Right kidney (tissue), 1 donor: Measurements from ENCODE around the gene ELF2.
"Not testable (repeated sequence)": the region's sequence is repeated elsewhere in the genome, so short reads cannot be mapped to it uniquely, and the experiment has no call there.

Source experiments
- DNase-seq: peaks from one replicate; pipeline ENCODE4 v3.0.0-alpha.2; 2016

Gene ELF2

DNA sequence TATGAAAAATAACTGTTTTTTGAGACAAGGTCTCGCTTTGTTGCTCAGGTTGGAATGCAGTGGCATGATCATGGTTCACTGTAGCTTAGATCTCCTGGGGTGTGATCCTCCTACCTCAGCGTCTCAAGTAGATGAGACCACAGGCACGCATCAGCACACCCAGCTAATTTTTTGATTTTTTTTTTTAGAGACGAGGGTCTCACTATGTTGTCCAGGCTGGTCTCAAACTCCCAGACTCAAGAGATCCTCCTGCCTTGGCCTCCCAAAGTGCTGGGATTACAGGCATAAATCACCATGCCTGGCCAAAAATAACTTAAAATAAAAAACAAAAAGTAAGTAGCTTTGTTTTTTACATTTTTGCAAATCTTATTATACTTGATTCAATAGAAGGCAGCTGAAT is 98.1 kb downstream of the ELF2 start:
- DNase-seq: no peak

DNA sequence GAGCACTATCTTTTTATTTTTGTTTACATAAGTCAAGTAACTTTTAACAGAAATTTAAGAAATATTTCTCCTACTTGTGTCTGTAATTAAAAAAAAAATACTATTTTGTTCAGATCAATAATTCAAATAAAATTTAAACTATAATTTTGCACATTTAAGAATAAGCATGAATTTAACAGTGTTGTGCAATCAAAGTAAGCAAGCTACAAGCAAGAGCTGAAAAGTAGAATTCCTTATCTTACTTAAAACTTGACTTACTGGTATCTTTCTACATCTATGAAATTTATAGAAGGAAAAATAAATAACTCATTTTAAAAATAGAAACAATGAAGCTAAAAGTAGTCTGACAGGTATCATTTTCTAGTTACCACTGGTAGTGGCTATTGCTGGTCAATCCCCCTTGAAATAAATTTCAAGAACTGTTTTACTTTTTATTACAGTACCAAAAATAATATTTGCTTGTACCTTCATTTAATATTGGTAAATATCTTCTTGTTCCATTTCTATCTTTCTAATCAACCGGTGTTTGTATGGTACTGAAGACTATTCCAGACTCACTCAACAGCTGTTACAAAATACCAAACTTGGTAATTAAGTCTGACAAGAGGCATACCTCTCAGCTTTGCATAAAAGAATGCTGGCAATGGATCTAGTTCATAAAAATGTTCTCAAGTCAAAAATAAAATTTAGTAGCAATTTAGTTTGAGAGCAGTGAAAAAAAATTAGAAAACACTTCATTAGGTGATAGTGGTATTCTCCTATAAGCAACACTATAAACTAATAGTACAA is 99.3 kb downstream of the ELF2 start:
- no peak for DNase-seq

DNA sequence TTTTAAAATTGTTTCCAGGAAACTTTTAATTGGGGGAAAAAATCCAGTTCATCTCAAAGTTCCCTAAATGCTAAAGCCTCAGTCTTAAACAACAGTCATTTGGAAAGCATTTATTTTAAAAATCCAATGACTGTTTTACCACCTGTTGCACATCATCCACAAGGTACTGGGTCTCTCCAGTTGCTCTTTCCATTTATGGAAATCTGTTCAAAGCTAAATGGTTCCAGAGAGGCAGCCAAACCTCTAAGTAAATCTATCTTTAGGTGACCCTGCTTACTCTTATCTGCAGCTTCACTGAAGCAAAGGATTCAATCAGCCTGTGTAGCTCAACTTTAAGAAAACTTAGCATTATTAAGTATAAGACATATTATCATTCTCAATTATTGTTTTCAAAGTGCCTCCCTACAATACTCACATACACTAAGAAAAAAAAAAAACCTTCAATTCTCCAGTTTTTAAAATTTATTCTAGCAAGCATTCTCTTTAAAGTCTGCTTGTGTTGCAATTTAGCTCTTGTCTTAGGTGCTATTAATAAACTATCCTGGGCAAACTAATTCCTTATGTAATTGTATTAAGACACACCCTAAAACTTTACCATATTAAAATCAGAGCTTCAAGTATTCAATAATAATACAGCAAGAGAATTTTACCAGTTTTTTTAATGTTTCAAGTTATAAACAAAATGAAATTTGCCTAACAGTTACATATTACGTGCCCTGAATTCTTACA is 100.8 kb downstream of the ELF2 start:
- DNase-seq: no peak

DNA sequence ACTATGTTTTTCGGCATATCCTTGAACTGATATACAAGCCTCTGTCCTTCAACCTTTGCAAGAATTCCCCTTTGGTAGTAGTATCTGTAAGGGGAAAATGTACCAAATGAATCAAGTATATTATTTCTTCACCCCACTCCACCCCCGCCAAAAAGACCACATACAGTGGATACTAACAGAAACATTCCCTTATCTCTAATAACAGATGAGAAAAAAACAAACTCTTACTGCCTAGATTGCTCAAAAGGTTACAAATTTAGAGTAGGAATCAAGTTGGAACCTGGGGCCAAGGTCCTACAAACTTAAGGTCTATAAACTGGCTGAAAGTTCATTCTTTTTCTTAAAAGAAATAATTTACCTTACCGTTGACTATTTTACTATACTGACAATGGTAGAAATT is 116.4 kb downstream of the ELF2 start:
- DNase-seq: no peak

DNA sequence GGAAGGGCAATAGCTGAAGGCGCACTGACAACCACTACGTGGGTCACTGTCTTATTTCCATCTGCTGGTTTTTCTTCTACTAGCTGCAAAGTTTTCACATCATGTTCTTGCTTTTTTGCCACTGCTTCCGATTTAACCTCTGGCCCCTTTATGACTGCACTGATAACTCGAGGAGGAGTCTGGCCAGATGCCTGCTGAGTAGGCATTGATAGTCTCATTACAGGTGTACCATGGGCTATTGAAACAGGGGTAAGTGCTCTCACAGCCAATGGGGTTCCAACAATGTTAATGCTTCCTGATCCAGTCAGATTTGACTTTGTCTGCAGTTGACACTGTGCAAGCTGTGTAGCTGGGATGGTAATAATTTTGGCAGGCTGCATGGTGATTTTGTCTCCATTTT is 118.0 kb downstream of the ELF2 start:
- DNase-seq: not testable (repeated sequence)

DNA sequence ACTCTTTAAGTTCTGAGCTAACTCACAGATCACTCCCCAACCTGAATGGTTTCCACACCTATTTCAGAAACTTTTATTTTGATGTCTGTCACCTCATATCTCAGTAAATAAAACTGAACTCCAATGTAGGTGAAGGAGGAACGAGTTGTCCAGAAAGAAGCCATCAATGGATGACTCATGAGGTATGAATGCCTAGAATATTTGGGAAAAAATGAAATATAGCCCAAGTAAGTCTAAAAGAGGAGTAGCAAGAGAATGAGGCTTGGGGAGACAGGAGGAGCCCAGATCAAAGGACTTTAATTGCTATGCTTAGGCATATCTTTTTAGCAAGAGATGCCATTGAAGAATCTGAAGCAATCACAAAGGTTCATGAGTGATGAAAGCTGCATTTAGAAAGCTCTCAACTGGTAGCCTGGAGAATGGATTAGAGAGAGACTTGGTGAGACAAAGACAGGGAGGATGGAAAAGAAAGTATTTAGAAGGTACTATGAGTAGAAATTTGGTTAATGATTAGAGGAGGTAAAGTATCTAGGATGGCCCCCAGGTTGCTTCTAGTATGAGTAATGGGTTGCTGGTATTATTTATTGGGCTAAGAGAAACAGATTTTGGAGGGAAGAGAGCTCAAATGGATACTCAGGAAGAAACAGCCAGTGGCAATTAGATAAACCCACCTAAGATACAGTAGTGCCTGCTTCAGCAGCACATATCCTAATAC is 122.1 kb downstream of the ELF2 start:
- DNase-seq: no peak

DNA sequence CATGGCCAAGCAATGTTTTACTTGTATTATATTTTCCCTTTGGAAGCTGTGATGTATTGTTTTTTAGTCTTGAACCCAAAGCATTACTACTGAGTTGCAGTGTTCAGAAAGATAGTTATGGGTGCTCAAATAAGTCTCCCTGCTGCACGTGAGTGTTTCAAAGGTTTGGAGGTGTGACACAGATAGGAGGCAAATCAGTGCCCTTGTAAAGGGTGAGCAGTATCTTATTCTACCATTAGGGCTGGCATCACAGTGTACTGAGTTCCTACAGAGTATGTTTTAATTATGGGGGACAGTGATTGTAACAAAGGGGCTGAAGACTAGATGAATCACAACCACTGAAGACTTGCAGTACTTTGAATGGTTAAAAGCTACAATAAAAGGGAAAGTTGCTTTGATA is 123.1 kb downstream of the ELF2 start:
- no peak for DNase-seq

DNA sequence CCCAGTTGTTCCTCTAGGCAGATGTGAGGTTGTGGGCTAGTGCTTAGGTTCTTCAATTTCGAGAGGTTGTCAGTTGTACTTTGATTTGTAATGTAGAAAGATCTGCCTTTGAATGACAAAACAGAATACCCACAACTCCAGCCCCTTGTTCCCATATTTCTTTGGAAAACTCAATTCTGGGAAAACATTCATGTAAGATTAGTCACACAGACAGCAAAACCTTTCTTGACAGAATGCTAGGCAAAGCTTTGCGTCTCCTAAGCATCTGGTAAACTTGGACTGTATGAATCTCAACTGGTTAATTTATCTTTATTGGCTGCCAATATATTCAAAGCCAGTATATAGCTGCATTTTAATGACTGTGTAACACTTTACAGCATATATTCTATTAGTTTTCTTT is 126.6 kb downstream of the ELF2 start:
- no peak for DNase-seq

DNA sequence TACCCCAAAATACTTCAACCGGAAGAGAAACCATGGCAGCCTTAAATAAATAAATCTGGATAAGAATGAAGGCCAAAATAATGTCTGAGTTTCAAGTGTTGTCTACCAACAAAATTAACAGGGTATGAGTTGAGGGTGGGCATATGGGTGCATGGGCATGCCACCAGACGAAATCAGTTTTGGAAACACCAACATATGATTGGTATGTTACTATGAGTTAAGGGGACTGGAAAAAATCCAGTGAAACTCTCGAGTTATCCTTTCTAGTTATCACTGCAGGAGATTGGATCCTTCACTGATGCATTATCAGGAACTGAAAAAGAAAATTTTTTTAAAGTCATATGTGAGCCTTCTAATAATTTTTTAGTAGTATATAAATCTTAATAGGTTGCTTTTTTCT is 129.0 kb downstream of the ELF2 start:
- no peak for DNase-seq

DNA sequence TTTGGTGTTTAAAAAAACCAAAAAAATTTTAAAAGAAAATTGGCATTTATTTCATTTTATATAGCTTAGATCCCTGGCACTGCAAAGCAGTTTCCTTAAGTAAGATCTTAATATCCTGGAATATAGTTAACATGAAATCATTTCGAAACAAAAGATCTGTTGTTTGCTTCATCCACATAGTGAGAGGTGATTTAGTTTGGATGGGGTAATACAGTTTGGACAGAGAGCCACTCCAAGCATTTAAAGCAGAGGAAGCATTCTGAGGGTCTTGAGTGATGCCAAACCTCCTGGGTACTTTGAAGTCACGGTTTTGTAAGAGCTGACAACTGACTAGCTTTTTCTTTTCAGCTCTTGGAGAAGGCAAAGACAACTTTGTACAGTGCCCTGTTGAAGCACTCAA is 132.7 kb downstream of the ELF2 start:
- no peak for DNase-seq

DNA sequence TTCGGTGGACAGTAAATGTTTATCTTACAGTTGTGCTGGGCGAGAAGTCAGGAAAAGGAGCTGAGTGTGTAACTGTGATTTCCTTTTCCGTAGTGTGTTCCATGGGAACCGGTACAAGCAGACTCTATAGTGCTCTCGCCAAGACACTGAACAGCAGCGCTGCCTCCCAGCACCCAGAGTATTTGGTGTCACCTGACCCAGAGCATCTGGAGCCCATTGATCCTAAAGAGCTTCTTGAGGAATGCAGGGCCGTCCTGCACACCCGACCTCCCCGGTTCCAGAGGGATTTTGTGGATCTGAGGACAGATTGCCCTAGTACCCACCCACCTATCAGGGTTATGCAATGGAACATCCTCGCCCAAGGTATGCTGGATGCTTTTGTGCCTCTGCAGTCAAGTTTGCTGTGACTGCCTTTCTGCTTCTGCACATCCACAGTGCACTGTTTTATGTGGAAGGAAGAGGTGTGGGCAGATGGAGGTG is 134.0 kb downstream of the ELF2 start:
- no peak for DNase-seq

DNA sequence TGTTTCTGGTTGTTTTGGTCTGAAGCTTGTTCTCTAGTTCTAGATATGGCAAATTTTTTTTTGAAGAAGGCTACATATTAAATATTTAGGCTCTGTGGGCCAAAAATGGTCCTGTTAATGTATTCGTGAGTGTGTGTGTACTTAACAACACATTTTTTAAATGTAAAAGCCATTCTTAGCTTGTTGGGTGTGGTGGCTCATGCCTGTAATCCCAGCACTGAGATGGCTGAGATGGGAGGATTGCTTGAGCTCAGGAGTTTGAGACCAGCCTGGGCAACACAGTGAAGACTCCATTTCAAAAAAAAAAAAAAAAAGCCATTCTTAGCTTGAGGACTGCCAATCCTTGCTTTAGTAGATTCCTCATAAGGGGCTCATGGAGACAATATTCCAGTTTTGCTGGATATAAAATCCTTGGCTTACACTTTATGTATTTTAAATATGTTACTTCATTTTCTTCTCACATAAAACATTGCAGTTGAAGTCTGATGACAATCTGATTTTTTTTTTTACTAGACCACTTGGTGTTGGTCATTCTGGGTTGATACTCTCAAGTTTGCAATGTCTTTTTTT is 138.1 kb downstream of the ELF2 start:
- DNase-seq: no peak

DNA sequence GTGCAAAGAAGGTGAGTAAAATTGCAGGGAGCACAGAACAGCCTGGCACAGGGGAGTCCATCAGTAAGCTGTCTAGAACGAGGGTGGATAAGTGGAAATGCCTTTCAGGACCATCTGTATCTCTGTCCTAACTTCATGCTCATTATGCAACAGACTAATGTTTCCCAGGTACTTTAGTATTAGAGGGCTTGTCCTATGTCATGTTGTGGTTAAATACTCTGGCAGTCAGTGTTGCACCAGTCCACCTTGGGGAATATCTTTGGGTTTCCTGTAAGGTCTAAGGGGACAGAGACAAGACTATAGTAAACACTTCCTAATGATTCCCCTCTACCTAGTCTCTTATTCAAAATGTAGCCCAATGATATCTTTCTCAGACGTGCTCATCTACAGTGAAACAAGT is 140.1 kb downstream of the ELF2 start:
- DNase-seq: no peak

DNA sequence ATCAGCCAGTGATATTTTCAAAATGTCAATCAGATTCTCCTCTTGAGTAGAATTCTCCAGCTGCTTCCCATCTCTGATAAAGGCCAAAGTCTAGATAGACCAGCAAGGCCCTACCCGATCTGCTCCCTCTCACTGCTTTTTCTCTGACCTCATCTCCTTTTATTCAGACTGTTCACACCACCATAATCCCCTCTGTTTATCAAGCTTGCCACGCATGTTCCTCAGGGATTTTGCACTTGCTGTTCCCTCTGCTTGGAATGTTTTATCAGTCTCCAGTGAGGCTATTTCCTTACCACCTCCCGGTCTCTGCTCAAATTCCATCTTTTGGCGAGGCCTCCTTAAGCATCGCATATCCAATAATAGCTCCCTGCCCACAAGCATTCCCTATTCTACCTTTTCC is 141.4 kb downstream of the ELF2 start:
- no peak for DNase-seq

DNA sequence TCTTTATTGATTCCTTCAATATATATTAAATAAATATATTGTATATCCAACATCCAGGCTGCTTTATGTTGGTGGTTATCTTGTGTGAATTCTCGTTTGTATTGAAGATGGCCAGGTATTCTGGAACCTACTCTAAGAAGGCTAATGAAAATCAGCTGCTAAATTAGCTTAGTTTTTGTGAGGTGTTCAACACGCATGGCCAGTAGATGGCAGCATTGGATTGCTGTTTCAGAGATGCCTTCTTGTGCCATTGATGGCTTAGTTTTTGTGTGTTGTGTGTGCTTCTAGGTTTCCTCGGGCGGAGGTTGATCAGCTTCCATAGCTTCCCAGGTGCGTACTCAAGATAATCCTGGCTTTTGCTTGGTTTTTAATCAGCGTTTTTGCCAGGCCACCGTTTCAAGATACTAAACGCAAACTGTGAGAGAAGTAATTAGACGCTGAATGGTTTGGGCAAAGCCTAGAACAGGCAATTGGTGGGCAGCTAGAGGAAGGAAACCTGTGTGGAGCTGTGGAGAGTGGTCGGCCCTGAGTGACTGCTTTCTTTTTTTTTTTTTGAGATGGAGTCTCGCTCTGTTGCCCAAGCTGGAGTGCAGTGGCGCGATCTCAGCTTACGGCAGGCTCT is 146.3 kb downstream of the ELF2 start:
- DNase-seq: peak; percentile 46

DNA sequence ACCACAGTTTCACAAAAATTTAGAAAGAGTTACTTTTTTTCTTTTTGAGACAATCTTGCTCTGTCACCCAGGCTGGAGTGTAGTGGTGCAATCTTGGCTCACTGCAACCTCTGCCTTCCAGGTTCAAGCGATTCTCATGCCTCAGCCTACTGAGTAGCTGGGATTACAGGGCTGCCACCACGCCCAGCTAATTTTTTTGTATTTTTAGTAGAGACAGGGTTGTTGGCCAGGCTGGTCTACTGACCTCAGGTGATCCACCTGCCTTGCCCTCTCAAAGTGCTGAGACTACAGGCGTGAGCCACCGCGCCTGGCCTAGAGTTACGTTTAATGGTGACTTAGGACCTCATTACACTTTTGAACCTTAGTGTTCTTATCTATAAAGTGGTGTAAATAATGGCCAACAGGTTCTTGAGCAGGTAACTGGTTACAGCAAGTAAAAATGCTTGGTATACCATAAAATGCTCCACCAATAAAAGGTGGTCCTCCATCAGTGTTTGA is 147.1 kb downstream of the ELF2 start:
- not testable (repeated sequence) for DNase-seq

DNA sequence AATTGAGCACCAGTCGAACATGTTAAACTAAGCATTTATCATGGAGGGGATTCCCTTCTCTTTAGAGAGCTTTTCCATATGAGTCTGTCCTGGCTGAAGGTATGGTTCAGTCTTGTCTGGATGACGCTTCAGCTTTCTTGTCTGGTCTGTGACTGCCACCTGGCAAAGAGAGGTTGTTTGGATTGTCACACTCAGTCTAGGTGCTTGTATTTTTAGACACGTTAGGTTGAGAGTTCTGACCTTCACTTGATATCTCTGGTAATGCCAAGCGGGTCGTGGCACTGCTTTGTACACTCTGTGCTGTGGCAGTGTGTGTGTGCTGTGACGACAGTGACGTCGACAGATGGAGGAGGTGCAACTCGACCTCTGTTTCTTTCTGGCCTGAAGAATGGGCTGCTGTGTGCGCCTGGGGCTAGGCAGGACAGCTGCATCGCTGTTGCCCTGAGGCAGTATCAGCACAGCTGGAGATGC is 148.8 kb downstream of the ELF2 start:
- DNase-seq: no peak

DNA sequence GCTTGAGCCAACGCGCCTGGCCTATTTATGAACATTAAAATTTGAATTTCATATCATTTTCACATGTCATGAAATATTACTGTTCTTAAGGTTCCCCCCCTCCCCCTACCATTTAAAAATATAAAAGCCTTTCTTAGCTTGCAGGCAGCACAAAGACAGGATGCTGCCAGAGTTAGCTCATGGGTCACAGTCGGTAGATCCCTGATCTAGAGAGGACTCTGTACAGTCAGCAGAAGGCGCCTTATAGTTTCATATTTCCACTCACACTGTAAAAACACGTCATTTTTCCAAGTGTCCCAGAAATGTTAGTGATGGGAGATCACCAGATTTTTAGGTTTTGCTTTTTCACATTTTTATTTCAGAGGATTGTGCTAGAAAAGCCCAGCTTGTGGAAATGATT is 149.2 kb downstream of the ELF2 start:
- DNase-seq: no peak

DNA sequence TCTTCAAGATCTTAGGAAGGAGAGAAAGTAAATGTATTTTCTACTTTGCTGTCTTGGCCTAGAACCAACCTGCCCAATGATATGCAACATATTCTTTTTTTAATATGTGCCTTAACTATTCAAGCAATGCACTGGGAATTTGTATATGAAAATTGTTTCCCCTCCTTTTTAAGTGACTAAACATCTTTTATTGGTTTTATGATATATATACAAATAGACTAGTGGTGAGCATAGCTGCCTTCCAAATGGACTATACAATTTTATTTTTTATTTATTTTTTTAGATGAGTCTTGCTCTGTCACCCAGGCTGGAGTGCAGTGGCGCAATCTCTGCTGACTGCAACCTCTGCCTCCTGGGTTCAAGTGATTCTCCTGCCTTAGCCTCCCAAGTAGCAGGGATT is 151.2 kb downstream of the ELF2 start:
- no peak for DNase-seq

DNA sequence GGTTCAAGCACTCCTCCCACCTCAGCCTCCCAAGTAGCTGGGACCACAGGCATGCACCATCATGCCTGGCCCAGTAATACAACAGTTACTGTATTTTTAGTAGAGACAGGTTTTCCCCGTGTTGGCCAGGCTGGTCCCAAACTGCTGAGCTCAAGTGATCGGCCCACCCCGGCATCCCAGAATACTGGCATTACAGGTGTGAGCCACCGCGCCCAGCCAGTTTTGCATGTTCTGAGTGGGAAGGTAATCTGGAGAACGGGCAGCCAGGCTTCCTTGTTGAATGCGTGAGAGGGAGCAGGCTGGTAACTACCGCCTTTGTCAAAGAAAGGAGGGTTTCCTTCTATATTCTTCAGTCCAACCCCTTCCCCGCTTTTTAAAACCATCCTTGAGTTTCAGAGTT is 152.3 kb downstream of the ELF2 start:
- no peak for DNase-seq

DNA sequence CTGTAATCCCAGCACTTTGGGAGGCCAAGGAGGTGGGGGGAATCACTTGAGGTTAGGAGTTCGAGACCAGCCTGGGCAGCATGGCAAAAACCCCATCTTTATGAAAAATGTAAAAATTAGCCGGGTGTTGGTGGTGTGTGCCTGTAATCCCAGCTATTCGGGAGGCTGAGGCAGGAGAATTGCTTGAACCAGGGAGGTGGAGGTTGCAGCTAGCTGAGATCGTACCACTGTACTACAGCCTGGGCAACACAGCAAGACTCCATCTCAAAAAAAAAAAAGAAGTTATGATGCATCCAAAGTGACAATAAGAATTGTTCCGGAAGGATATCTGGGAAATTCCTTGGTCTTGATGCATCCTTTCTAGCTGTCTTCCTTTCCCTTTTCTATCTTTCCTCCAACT is 154.2 kb downstream of the ELF2 start:
- DNase-seq: no peak

DNA sequence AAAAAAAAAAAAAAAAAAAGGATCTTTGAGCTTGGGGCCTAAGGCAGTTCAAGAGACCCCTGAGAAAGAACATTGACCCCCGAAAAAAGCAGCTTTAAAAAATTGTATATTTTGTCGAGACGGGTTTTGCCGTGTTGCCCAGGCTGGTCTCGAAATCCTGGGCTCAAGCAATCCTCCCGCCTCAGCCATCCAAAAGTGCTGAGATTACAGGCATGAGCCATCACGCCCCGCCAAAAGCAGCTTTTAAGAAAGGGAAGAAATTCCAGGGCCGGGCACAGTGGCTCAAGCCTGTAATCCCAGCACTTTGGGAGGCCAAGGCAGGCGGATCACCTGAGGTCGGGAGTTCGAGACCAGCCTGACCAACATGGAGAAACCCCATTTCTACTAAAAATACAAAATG is 155.9 kb downstream of the ELF2 start:
- DNase-seq: not testable (repeated sequence)
